Lower lobe of right lung (tissue), 2 donors: ENCODE results near the gene RAD18. TPM values are rescaled to one million over a fixed set of nuclear protein-coding genes. Genes with fewer than 3 reads are reported as not detected.

Experiments used
- ATAC-seq, 2 donors: fragments of 200-7000 bp; cut with Tn5 transposase; one replicate each; pipeline ENCODE4 v1.9.1; 2020 to 2022; ENCODE audit warnings: mild to moderate bottlenecking in 2 of 2, moderate library complexity in 2 of 2
- DNase-seq: peaks from one replicate; pipeline ENCODE4 v3.0.0-alpha.2; 2020
- H3K27ac ChIP-seq: fragments of 200-600 bp; one replicate; pipeline ENCODE4 v1.8.0; 2022
- H3K27me3 ChIP-seq: fragments of 200-600 bp; one replicate; pipeline ENCODE4 v1.8.0; 2022; ENCODE audit warnings: low read depth
- H3K36me3 ChIP-seq: fragments of 200-600 bp; one replicate; pipeline ENCODE4 v1.8.0; 2022; ENCODE audit warnings: mild to moderate bottlenecking
- H3K4me1 ChIP-seq: fragments of 200-600 bp; one replicate; pipeline ENCODE4 v1.8.0; 2022
- H3K4me3 ChIP-seq: fragments of 200-600 bp; one replicate; pipeline ENCODE4 v1.8.0; 2022; ENCODE audit warnings: mild to moderate bottlenecking
- H3K9me3 ChIP-seq: fragments of 200-600 bp; one replicate; pipeline ENCODE4 v1.8.0; 2022
- intact Hi-C: fragments of 100-400 bp; cut with DNase I; formaldehyde crosslinking; loops from one replicate; pipeline ENCODE4 v1.11.0; 2022
- total RNA-seq: library from RNA; stranded (reverse); fragmentation: NEBNext Ultra II Directional; extraction: Animal tissue kit (Norgen Biotek cat#: 25700); gene quantifications from one replicate; pipeline ENCODE4 v1.2.1, GENCODE V29; 2021
- TF ChIP-seq, protein P1 (sequence below): fragments of 200-600 bp; IDR thresholded peaks from one replicate; pipeline ENCODE4 v1.8.0; 2022; ENCODE audit warnings: antibody characterized with exemption, mild to moderate bottlenecking
- donor health status: DM: no; HTN: yes; CAD: no; lungs with severe emphysema.

Gene RAD18
- total RNA-seq, 1 donor from 2014 or later: 12.6 TPM

DNA sequence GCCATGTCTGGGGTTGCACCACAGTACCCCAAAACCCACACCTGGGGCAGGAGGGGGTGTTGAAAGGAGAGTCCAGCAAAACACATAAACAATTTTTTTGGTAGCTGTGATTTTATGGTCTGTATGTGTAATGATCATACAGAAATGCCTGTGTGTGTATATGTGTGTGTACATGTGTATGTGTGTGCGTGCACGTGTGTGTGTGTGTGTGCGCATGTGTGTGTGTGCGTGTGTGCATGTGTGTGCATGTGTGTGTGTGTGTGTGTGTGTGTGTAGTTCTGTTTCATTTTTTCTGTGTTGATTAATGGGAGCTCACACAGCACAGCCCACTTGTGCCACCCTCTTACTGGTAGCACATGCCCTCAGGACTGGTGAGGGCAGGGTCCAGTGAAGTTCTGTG is 97.6 kb downstream of the RAD18 start:
- no peak for DNase-seq
- intact Hi-C loops: no loop called here
- TF ChIP-seq, protein P1, sequence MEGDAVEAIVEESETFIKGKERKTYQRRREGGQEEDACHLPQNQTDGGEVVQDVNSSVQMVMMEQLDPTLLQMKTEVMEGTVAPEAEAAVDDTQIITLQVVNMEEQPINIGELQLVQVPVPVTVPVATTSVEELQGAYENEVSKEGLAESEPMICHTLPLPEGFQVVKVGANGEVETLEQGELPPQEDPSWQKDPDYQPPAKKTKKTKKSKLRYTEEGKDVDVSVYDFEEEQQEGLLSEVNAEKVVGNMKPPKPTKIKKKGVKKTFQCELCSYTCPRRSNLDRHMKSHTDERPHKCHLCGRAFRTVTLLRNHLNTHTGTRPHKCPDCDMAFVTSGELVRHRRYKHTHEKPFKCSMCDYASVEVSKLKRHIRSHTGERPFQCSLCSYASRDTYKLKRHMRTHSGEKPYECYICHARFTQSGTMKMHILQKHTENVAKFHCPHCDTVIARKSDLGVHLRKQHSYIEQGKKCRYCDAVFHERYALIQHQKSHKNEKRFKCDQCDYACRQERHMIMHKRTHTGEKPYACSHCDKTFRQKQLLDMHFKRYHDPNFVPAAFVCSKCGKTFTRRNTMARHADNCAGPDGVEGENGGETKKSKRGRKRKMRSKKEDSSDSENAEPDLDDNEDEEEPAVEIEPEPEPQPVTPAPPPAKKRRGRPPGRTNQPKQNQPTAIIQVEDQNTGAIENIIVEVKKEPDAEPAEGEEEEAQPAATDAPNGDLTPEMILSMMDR: no peak

DNA sequence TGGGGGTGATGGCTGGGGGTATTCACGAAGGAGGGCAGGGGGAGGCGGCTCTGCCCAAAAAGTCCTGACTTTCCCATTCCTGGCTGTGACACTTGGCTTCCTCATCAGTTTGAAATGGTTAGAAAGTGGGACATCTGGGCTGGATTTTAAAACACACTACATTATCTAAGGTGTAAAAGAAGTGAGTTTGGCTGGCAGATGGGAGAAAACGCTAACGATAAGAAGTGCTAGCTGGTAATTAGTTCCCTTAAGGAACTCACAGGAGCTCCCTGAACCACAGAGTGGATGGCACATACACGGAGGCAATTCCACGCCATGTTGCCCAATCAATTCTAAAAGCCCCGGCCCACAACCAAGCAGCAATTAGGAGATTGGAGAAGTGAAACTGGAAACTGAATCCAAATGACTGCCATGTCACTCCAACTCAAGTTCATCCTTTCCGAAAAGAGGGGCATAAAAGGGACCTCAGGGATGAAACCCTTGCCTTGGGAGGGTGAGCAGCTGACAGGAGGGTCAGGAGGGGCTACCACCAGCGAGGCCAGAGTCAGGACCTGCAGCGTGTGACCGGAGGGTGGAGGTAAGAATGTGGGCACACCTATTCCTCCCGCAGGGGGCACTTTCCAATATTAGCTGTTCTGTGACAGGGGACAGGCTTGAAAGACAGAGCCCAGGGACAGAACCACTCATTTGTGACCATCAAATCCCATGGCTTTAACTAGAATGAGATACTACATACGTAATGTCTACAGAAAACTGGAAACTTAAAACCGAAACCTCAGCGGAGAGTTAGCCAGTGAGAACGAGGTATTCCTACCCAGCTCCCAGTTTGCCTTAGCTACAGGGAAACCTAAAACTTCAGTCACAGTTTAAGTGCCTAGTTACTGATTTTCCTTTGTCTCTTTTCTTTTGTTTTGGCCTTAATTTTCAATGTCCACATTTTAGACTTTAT is 98.6 kb downstream of the RAD18 start:
- Histone ChIP-seq H3K9me3 (no peaks in the 10 kb centered on the region), H3K4me1 (no peaks in the 10 kb centered on the region), H3K27me3 (no peaks in the 10 kb centered on the region), H3K36me3 (no peaks in the 10 kb centered on the region), H3K4me3 (no peak overlapping the region), H3K27ac (no peak overlapping the region)
- ATAC-seq: no peak
- TF ChIP-seq, protein P1: no peak
- DNase-seq: no peak
- intact Hi-C loops: no loop called here

More for the DNA sequence above, 97.6 kb downstream of the RAD18 start:
- no peaks in the 10 kb centered on the region for H3K4me1 ChIP-seq
- no peaks in the 10 kb centered on the region for H3K36me3 ChIP-seq
- H3K27me3 ChIP-seq: no peaks in the 10 kb centered on the region
- no peak overlapping the region for H3K27ac ChIP-seq
- H3K4me3 ChIP-seq: no peak overlapping the region
- no peak for ATAC-seq
- H3K9me3 ChIP-seq: no peaks in the 10 kb centered on the region

DNA sequence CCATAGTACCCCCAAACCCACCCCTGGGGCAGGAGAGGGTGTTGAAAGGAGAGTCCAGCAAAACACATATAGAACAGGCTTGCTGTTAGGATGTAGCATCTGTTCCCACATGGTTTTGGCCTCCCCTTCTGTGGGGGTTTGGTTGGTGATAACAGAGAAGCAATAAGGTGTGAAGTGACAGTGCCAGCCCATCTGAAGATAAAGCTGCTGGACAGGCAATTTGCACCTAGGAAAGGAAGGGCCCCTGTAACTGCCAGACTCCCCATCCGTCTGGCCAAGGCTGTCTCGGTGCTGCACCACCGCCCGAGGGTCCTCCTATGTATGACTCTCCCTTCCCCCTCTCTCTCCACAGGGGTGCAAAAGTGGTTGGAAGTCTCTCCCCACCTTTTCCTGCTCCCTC is 99.4 kb downstream of the RAD18 start:
- TF ChIP-seq, protein P1: no peak
- H3K36me3 ChIP-seq: no peaks in the 10 kb centered on the region
- H3K9me3 ChIP-seq: no peaks in the 10 kb centered on the region
- DNase-seq (no peak), ATAC-seq (no peak)
- H3K4me1 ChIP-seq: no peaks in the 10 kb centered on the region
- intact Hi-C loops: no loop called here
- no peak overlapping the region for H3K4me3 ChIP-seq
- no peak overlapping the region for H3K27ac ChIP-seq
- H3K27me3 ChIP-seq: no peaks in the 10 kb centered on the region

DNA sequence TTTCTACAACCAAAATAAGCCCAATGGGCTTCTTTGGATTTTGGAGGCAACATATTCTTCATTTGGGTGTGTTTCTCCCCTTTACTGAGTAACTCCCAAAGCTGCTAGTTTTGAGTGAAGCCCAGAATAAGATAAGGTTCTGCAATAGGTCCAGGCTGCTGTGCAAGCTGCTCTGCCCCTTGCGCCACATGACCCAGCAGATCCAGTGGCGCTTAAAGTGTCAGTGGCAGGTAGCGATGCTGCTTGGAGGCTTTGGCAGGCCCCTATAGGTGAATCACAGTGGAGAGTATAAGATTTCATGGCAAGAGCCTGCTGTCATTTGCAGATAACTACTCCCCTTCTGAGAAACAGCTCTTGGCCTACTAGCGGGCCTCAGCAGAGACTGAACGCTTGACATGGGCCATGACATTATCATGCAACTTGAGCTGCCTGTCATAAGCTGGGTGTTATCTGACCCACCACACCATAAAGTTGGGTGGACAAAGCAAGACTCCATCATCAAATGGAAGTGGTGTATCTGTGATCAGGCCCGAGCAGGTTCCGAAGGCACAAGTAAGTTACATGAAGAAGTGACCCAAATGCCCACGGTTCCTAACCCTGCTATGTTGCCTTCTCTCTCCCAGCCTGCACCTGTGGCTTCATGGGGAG is 105.4 kb downstream of the RAD18 start:
- no peaks in the 10 kb centered on the region for H3K27me3 ChIP-seq
- DNase-seq (no peak), ATAC-seq (no peak)
- no peaks in the 10 kb centered on the region for H3K9me3 ChIP-seq
- H3K4me1 ChIP-seq: no peaks in the 10 kb centered on the region
- intact Hi-C loops: no loop called here
- no peak overlapping the region for H3K4me3 ChIP-seq
- no peak overlapping the region for H3K27ac ChIP-seq
- H3K36me3 ChIP-seq: no peaks in the 10 kb centered on the region
- TF ChIP-seq, protein P1: no peak

DNA sequence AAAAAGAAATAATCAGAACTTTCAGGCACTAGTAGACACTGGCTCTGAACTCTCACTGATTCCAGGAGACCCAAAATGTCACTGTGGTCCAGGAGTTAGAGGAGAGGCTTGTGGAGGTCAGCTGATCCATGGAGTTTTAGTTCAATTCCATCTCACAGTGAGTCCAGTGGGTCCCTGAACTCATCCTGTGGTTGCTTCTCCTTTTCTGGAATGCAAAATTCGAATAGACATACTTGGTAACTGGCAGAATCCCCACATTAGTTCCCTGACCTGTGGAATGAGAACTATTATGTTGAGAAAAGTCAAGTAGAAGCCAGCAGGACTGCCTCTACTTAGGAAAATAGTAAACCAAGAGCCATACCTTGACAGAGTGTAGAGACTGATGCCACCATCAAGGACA is 106.6 kb downstream of the RAD18 start:
- intact Hi-C loops: no loop called here

More for the DNA sequence above, 106.6 kb downstream of the RAD18 start:
- Histone ChIP-seq H3K36me3 (no peaks in the 10 kb centered on the region), H3K4me1 (no peaks in the 10 kb centered on the region), H3K4me3 (no peak overlapping the region), H3K27ac (no peak overlapping the region), H3K9me3 (no peaks in the 10 kb centered on the region), H3K27me3 (no peaks in the 10 kb centered on the region)
- no peak for DNase-seq
- TF ChIP-seq, protein P1: no peak
- ATAC-seq: no peak
